ENCODE results near the gene RSAD2. TPM values are rescaled to one million over a fixed set of nuclear protein-coding genes. Genes with fewer than 3 reads are reported as not detected.

RSAD2 gene
- total and polyA plus RNA-seq, 2 of the 4 experiments (the other 2 are of a cell fraction): not detected

DNA sequence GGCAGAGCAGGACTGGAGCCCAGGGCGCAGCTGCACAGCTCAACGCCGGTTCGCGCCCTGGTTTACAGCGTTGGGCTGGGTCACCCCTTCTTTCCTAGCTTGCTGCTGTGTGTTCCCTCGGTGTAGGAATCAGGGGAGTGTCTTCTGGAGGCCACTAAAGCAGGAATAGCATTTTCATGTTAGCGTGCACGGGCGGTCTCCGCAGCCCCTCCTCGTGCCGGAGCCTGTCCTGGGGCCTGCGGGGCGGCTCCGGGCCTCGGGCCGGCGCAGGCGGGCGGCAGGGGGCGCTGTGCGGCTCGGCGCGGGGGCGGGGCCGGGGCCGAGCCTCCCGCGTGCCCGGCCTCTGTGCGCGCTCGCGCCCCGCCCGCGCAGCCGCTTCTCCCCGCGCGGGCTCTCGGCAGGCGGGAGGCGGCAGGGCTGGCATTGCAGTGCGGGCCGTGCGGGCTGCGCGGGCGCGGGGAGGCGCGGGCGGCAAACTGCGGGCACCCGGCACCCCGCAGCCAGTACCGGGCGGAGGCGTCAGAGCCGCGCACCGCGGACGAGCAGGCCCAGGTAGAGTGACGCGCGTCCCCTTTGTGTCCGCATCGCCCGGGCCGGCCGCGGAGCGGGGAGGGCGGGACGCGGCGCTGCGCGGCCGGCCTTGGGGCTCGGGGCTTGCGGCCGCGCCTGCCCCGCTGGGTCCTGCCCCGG is 39.6 kb downstream of the RSAD2 start, which contains the start of gene RNF144A:
RNF144A (plus strand) TSS at position 342 of the 690 bp plus-strand sequence. CDS start 79,515 bp downstream, outside the sequence.
- H2AK9ac ChIP-seq (replicated peaks; ENCODE audit: low read depth, low read length, poor library complexity): peak within 1 kb of the TSS; percentile 52
- H4K8ac ChIP-seq (ENCODE audit: low read depth in 2 of 2, low read length in 2 of 2): no peak within 1 kb of the TSS
- H3K23ac ChIP-seq (ENCODE audit: low read depth, low read length): no peak within 1 kb of the TSS
- no peaks in the 10 kb centered on the region for H4K20me1 ChIP-seq (ENCODE audit: insufficient read depth, low read length)
- no peak within 1 kb of the TSS for H3K4ac ChIP-seq (ENCODE audit: low read depth, low read length)
- H2BK5ac ChIP-seq (ENCODE audit: low read depth, low read length, poor library complexity, severe bottlenecking): no peak within 1 kb of the TSS
- H3K9me1 ChIP-seq (ENCODE audit: insufficient read depth, low read length): no peaks in the 10 kb centered on the region
- H3K4me3 ChIP-seq (ENCODE audit: insufficient read depth, low read depth, low read length): peak within 1 kb of the TSS; percentile 58
- no peak within 1 kb of the TSS for H3K14ac ChIP-seq (replicated peaks; ENCODE audit: low read depth, low read length)
- no peak within 1 kb of the TSS for H3K27ac ChIP-seq (ENCODE audit: insufficient read depth, low read length)
- no peak within 1 kb of the TSS for H3K9ac ChIP-seq (ENCODE audit: low read depth, low read length)
- H3K56ac ChIP-seq (ENCODE audit: extremely low read depth, insufficient read depth, low read length): no peak within 1 kb of the TSS
- H3K27me3 ChIP-seq (ENCODE audit: control insufficient read depth, insufficient read depth, low read length): peaks cover 15% of the 10 kb centered on the region
- no peak within 1 kb of the TSS for H4K91ac ChIP-seq (ENCODE audit: insufficient read depth, low read depth, low read length)
- peak within 1 kb of the TSS; percentile 91 for H3K4me2 ChIP-seq (ENCODE audit: low read depth, low read length)
- intact Hi-C loops (cut with micrococcal nuclease) (loop anchor here (5.0 kb wide), 1 partner anchor 125 kb away; no protein-coding TSS in a partner anchor), in situ Hi-C loops (cut with MboI; ENCODE audit: low sequenced_read_pairs) (no loop called here), dilution Hi-C loops (cut with HindIII; ENCODE audit: low sequenced_read_pairs, unreplicated experiment) (no loop called here)
- no TSS peak for BruUV-seq (replicated peaks)
- CTCF ChIA-PET: interaction anchor here (0.6 to 1.2 kb wide), 3 partner anchors 11 to 126 kb away, joined by 3 read pairs; no protein-coding TSS in a partner anchor
- peak; percentile 12 for DNase-seq
- no peak within 1 kb of the TSS for H3K18ac ChIP-seq (ENCODE audit: low read depth, low read length)
- H3K9me3 ChIP-seq (ENCODE audit: control insufficient read depth, insufficient read depth, low read length): peaks cover 4% of the 10 kb centered on the region; the same call in 1 of the 2 replicates
- H4K5ac ChIP-seq (ENCODE audit: low read depth, low read length): no peak within 1 kb of the TSS
- no peaks in the 10 kb centered on the region for H3K4me1 ChIP-seq (ENCODE audit: control insufficient read depth, insufficient read depth, low read length)
- POLR2A ChIA-PET (ENCODE audit: unreplicated experiment): interaction anchor here (0.6 kb wide), 1 partner anchor 37 kb away, joined by 4 read pairs; no protein-coding TSS in a partner anchor
- H3K36me3 ChIP-seq (ENCODE audit: control insufficient read depth, insufficient read depth, low read length): no peaks in the 10 kb centered on the region
- TF ChIP-seq POLR2A (IDR thresholded peaks at IDR 0.05; ENCODE audit: low read depth, low read length): no peak
- no peak for TF ChIP-seq RFX5 (IDR thresholded peaks at IDR 0.05; ENCODE audit: low read depth, low read length)
- peak; percentile 63; the same call in 1 of the 2 replicates for TF ChIP-seq MAZ (IDR thresholded peaks at IDR 0.05; ENCODE audit: borderline replicate concordance, low read depth, low read length)
- TF ChIP-seq CEBPB (IDR thresholded peaks at IDR 0.05; ENCODE audit: low read depth, low read length): no peak
- TF ChIP-seq, protein P1, sequence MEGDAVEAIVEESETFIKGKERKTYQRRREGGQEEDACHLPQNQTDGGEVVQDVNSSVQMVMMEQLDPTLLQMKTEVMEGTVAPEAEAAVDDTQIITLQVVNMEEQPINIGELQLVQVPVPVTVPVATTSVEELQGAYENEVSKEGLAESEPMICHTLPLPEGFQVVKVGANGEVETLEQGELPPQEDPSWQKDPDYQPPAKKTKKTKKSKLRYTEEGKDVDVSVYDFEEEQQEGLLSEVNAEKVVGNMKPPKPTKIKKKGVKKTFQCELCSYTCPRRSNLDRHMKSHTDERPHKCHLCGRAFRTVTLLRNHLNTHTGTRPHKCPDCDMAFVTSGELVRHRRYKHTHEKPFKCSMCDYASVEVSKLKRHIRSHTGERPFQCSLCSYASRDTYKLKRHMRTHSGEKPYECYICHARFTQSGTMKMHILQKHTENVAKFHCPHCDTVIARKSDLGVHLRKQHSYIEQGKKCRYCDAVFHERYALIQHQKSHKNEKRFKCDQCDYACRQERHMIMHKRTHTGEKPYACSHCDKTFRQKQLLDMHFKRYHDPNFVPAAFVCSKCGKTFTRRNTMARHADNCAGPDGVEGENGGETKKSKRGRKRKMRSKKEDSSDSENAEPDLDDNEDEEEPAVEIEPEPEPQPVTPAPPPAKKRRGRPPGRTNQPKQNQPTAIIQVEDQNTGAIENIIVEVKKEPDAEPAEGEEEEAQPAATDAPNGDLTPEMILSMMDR (conservative IDR thresholded peaks at IDR 0.05; ENCODE audit: low read depth, low read length): peak; percentile 41
- WGBS, 2 experiments (ENCODE audit: extremely low coverage in 2 of 2, insufficient read length in 1 of 2): 8% methylated on average over 25 of the region's 90 CpGs; no CpG with 5 or more reads in 1 of the 2 experiments
- H2AK5ac ChIP-seq (ENCODE audit: low read depth, low read length): no peak within 1 kb of the TSS
- no peak within 1 kb of the TSS for H2BK15ac ChIP-seq (ENCODE audit: low read depth, low read length)
- H2BK20ac ChIP-seq (ENCODE audit: low read depth, low read length): no peak within 1 kb of the TSS
- peak within 1 kb of the TSS; percentile 91 for H2AFZ ChIP-seq (replicated peaks; ENCODE audit: low read length, poor library complexity)
- H3K79me1 ChIP-seq (ENCODE audit: low read depth in 1 of 2, low read length in 2 of 2): no peaks in the 10 kb centered on the region
- no peak within 1 kb of the TSS for H2BK120ac ChIP-seq (ENCODE audit: low read depth, low read length)
- ATAC-seq (ENCODE audit: low read depth): peak; percentile 99

Measured in IMR-90 (cell line).